Endothelial cell of umbilical vein (primary cell): ENCODE results near the gene PRKCQ. TPM values are rescaled to one million over a fixed set of nuclear protein-coding genes. Genes with fewer than 3 reads are reported as not detected.

ENCODE experiments used
- BruUV-seq: library from RNA; stranded (reverse); fragments of 400-500 nt; replicated peaks from 2 replicates; lab custom pipeline; 2021; lab: Mats Ljungman, UMichigan
- CTCF ChIA-PET: fragments of 300-600, 350-600 bp; sonication (Branson Sonifier 250); formaldehyde crosslinking; loops from one replicate; lab custom pipeline; 2021; ENCODE audit warnings: antibody characterized with exemption, inconsistent platforms; lab: Charles Lee
- POLR2A ChIA-PET: fragments of 300-600, 350-600 bp; sonication (Branson Sonifier 250); formaldehyde crosslinking; loops from one replicate; lab custom pipeline; 2021; ENCODE audit warnings: antibody characterized with exemption, inconsistent platforms; lab: Charles Lee
- DNase-seq: peaks from one replicate; pipeline ENCODE4 v3.0.0-alpha.2; 2011; ENCODE audit warnings: low read depth, low spot score
- FAIRE-seq: peaks from 2 replicates; lab custom pipeline; 2011; peaks lifted over from hg19 to GRCh38; lab: Jason Lieb, UNC
- H2AFZ ChIP-seq: 2 replicates; pipeline ENCODE4 v1.6.0; 2012; ENCODE audit warnings: low read depth, low read length, control low read depth, inconsistent platforms
- H3K27ac ChIP-seq: 2 replicates; pipeline ENCODE4 v1.5.1; 2011; ENCODE audit warnings: low read depth, mild to moderate bottlenecking, control low read depth, low read length, moderate library complexity; ENCODE audit not compliant: insufficient read depth
- H3K27me3 ChIP-seq, 2 experiments: 2 replicates each; pipeline versions ENCODE4 v1.6.0 to v1.6.1; 2011; ENCODE audit warnings: low read length in 2 of 2, mixed read lengths in 1 of 2; ENCODE audit not compliant: control insufficient read depth in 2 of 2, insufficient read depth in 2 of 2
- H3K36me3 ChIP-seq, 2 experiments: 2 replicates in 1 of 2; 3 replicates in 1 of 2; pipeline ENCODE4 v1.5.1; 2011; ENCODE audit warnings: low read length in 2 of 2, mild to moderate bottlenecking in 1 of 2, moderate library complexity in 1 of 2; ENCODE audit not compliant: control insufficient read depth in 2 of 2, insufficient read depth in 2 of 2; ENCODE audit errors: extremely low read depth in 1 of 2
- H3K4me1 ChIP-seq: 3 replicates; pipeline ENCODE4 v1.5.1; 2011; ENCODE audit warnings: mild to moderate bottlenecking, low read length; ENCODE audit not compliant: control insufficient read depth, insufficient read depth; ENCODE audit errors: extremely low read depth
- H3K4me2 ChIP-seq: 2 replicates; pipeline ENCODE4 v1.6.1; 2011; ENCODE audit warnings: low read length, control low read depth, mixed read lengths; ENCODE audit not compliant: insufficient read depth
- H3K4me3 ChIP-seq, 3 experiments: fragments of 200-600 bp in 1 of 3; sonication (generic), shearing (Covaris generic) in 1 of 3; replicated peaks in 1 of 3; 2 replicates each; pipeline ENCODE4 v1.5.1; 2011 to 2016; ENCODE audit warnings: control low read depth in 3 of 3, low read length in 3 of 3, mild to moderate bottlenecking in 2 of 3, inconsistent platforms in 1 of 3, low read depth in 1 of 3, moderate library complexity in 1 of 3; ENCODE audit not compliant: insufficient read depth in 1 of 3
- H3K79me2 ChIP-seq: 2 replicates; pipeline ENCODE4 v1.6.0; 2012; ENCODE audit warnings: low read length, inconsistent platforms; ENCODE audit not compliant: control insufficient read depth, insufficient read depth
- H3K9ac ChIP-seq: replicated peaks from 2 replicates; pipeline ENCODE3; 2011; ENCODE audit warnings: low read length, control low read depth; ENCODE audit not compliant: insufficient read depth; ENCODE audit errors: extremely low read depth
- H3K9me1 ChIP-seq: replicated peaks from 3 replicates; pipeline ENCODE4 v1.6.0; 2011; ENCODE audit warnings: mild to moderate bottlenecking, low read length; ENCODE audit not compliant: control insufficient read depth, insufficient read depth; ENCODE audit errors: extremely low read depth
- H3K9me3 ChIP-seq: replicated peaks from 2 replicates; pipeline ENCODE4 v1.5.1; 2012; ENCODE audit warnings: low read length, inconsistent platforms; ENCODE audit not compliant: control insufficient read depth, insufficient read depth
- H4K20me1 ChIP-seq: replicated peaks from 2 replicates; pipeline ENCODE3; 2011; ENCODE audit warnings: mild to moderate bottlenecking, low read length; ENCODE audit not compliant: control insufficient read depth, insufficient read depth; ENCODE audit errors: extremely low read depth
- EZH2 ChIP-seq: IDR thresholded peaks from 2 replicates; pipeline ENCODE4 v1.6.1; 2012; ENCODE audit warnings: borderline replicate concordance, low read depth, mild to moderate bottlenecking, moderate library complexity, low read length, inconsistent platforms; ENCODE audit not compliant: severe bottlenecking
- FOS ChIP-seq: IDR thresholded peaks from 2 replicates; pipeline ENCODE4 v1.6.1; 2011; ENCODE audit warnings: mild to moderate bottlenecking, low read length, moderate library complexity, borderline replicate concordance; ENCODE audit not compliant: insufficient read depth
- GATA2 ChIP-seq: IDR thresholded peaks from 2 replicates; pipeline ENCODE4 v1.7.0; 2011; ENCODE audit warnings: low read depth, mild to moderate bottlenecking, moderate library complexity, mixed read lengths, low read length; ENCODE audit not compliant: insufficient read length, insufficient read depth
- JUN ChIP-seq: IDR thresholded peaks from 2 replicates; pipeline ENCODE4 v1.6.1; 2011; ENCODE audit warnings: borderline replicate concordance, low read depth; ENCODE audit not compliant: insufficient read length, insufficient read depth
- MYC ChIP-seq: IDR thresholded peaks from one replicate; pipeline ENCODE4 v1.6.1; 2011; ENCODE audit warnings: mild to moderate bottlenecking, low read depth, low read length
- POLR2A ChIP-seq: IDR thresholded peaks from 2 replicates; pipeline ENCODE4 v1.6.1; 2012; ENCODE audit warnings: low read depth, mild to moderate bottlenecking, control low read depth, low read length
- POLR2AphosphoS5 ChIP-seq: IDR thresholded peaks from 2 replicates; pipeline ENCODE4 v1.6.1; 2012; ENCODE audit warnings: low read depth, mild to moderate bottlenecking, control low read depth, low read length, moderate library complexity; ENCODE audit not compliant: insufficient read depth
- dilution Hi-C: fragments of 300-500 bp; cut with MboI; formaldehyde crosslinking; loops from one replicate; pipeline ENCODE4 v1.15.0; 2019; ENCODE audit warnings: low sequenced_read_pairs; ENCODE audit not compliant: extremely low pct_ligation_motif_present
- intact Hi-C: fragments of 100-400 bp; cut with micrococcal nuclease; formaldehyde crosslinking; loops from one replicate; pipeline ENCODE4 v1.10.0; 2022
- polyA plus RNA-seq, 4 experiments: library from polyadenylated mRNA; depleted of rRNA in 3 of 4; stranded (reverse) in 3 of 4; unstranded in 1 of 4; fragments of >200 nt; gene quantifications; 2 replicates each; pipeline versions ENCODE4 v1.2.1 to v1.2.3, GENCODE V29; 2011 to 2012; ENCODE audit warnings: missing spikeins in 1 of 4
- total RNA-seq: library from RNA; stranded (reverse); gene quantifications from 2 replicates; pipeline ENCODE4 v1.2.3, GENCODE V29; 2021
- TF ChIP-seq, protein P1 (sequence below): IDR thresholded peaks from 2 replicates; pipeline ENCODE4 v1.6.1; 2011; ENCODE audit not compliant: insufficient read depth, insufficient read length
- TF ChIP-seq, protein P2 (sequence below), 2 donors: IDR thresholded peaks; 1 replicate in 1 of 2; 2 replicates in 1 of 2; pipeline ENCODE4 v1.5.1; 2011; ENCODE audit warnings: low read length in 2 of 2, mild to moderate bottlenecking in 2 of 2, moderate library complexity in 2 of 2, control low read depth in 1 of 2, inconsistent platforms in 1 of 2, low read depth in 1 of 2; ENCODE audit not compliant: insufficient read depth in 1 of 2; ENCODE audit errors: extremely low read depth in 1 of 2

PRKCQ gene
- total and polyA plus RNA-seq, 2 donors (not counting 3 experiments of a cell fraction or from before 2014, with no cell fraction given), result 0.32 to 0.55 TPM

DNA sequence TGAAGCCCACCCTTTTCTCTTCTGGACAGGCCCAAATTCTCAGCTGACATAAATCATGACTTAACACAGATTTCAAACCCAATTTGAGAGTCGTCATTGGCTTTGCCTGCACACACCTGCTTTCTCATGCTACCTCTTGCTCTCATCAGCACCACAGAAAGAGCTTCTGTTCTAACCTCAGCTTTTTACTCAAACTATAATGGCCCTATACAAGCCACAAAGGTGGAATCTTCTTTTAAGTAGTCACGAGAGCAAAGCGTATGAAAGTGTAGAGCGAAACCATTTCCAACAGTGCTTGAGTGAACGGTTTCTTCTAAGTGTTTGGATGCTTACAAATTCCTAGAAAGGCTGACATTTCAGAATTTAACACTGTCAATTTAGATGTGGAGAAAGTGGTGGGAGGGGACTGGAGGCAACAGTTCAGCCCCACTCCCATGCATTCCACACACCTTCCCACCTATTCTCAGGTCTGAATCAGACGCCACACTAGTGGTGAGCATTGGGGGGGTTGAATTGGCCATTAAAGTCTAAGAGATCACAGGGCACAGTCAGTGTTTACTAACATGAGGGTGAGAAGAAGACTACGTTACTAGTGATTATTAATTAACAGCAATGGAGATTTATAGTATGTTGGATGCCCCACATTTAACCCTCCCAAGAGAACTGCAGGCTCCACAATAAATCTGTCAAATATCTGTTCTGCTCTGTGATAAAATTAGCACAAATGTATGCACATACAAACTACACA, 114.0 kb downstream of the PRKCQ start:
- no peaks in the 10 kb centered on the region for H3K79me2 ChIP-seq
- dilution Hi-C loops, result no loop called here
- BruUV-seq, result no TSS peak
- H3K9me1 ChIP-seq, result no peaks in the 10 kb centered on the region
- no peak overlapping the region for H3K4me2 ChIP-seq
- CTCF ChIA-PET, result no interaction called here
- intact Hi-C loops, result no loop called here
- no peaks in the 10 kb centered on the region for H3K4me1 ChIP-seq
- no peak for FAIRE-seq
- no peak overlapping the region for H2AFZ ChIP-seq
- H4K20me1 ChIP-seq, result no peaks in the 10 kb centered on the region
- DNase-seq, result no peak
- POLR2A ChIA-PET, result no interaction called here
- no peak overlapping the region for H3K9ac ChIP-seq
- no peak overlapping the region for H3K4me3 ChIP-seq
- H3K27ac ChIP-seq, result no peak overlapping the region
- H3K9me3 ChIP-seq, result no peaks in the 10 kb centered on the region
- H3K27me3 ChIP-seq, result no peaks in the 10 kb centered on the region
- H3K36me3 ChIP-seq, result no peaks in the 10 kb centered on the region
- no peak for TF ChIP-seq JUN
- no peak for TF ChIP-seq MYC
- TF ChIP-seq EZH2, result no peak
- TF ChIP-seq, protein P1, sequence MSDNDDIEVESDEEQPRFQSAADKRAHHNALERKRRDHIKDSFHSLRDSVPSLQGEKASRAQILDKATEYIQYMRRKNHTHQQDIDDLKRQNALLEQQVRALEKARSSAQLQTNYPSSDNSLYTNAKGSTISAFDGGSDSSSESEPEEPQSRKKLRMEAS, result no peak
- no peak for TF ChIP-seq FOS
- no peak for TF ChIP-seq POLR2A
- TF ChIP-seq GATA2, result no peak
- no peak for TF ChIP-seq POLR2AphosphoS5
- TF ChIP-seq, protein P2, sequence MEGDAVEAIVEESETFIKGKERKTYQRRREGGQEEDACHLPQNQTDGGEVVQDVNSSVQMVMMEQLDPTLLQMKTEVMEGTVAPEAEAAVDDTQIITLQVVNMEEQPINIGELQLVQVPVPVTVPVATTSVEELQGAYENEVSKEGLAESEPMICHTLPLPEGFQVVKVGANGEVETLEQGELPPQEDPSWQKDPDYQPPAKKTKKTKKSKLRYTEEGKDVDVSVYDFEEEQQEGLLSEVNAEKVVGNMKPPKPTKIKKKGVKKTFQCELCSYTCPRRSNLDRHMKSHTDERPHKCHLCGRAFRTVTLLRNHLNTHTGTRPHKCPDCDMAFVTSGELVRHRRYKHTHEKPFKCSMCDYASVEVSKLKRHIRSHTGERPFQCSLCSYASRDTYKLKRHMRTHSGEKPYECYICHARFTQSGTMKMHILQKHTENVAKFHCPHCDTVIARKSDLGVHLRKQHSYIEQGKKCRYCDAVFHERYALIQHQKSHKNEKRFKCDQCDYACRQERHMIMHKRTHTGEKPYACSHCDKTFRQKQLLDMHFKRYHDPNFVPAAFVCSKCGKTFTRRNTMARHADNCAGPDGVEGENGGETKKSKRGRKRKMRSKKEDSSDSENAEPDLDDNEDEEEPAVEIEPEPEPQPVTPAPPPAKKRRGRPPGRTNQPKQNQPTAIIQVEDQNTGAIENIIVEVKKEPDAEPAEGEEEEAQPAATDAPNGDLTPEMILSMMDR (IDR thresholded peaks at IDR 0.05; ENCODE audit: extremely low read depth in 1 of 2, insufficient read depth in 1 of 2, low read depth in 1 of 2, low read length in 2 of 2), result no peak
